ENCODE measurements around the gene LARGE1. TPM values are rescaled to one million over a fixed set of nuclear protein-coding genes. Genes with fewer than 3 reads are reported as not detected.

The LARGE1 gene
- total RNA-seq, 1 experiment from 2014 or later: 1.5 TPM

DNA sequence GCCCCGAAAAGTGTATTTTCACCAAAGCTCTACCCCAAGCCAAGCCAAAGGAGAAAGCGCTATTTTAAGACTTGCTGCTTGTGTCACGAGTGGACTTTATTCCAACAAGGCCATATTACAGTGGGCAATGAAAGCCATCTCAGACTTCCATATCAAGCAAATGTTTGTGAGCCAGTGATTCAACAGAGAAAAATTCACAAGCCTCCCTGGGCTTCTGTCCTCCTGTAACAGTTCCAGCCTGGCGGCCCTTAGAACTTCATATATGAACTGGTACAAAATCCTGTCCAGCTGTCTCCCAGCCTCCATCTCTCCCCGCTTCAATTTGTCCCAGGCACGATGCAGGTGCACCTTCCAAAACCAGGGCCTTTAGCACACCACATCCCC lies 11.2 kb downstream of the LARGE1 start:
- RAD21 ChIA-PET (ENCODE audit: low non-redundant PET in 1 of 2, low total read pairs in 2 of 2, uncharacterized antibody in 2 of 2, unreplicated experiment in 2 of 2): no interaction called here
- H3K9ac ChIP-seq (ENCODE audit: low read length): no peak overlapping the region

More for the DNA sequence above, 11.2 kb downstream of the LARGE1 start:
- H3K4me1 ChIP-seq (ENCODE audit: control insufficient read depth in 1 of 2, insufficient read depth in 2 of 2, low read length in 2 of 2): no peaks in the 10 kb centered on the region
- intact Hi-C loops (cut with micrococcal nuclease): no loop called here
- no peaks in the 10 kb centered on the region for H3K9me2 ChIP-seq (ENCODE audit: insufficient read depth)
- TF ChIP-seq ATF3 (IDR thresholded peaks at IDR 0.05): no peak
- TF ChIP-seq POLR2AphosphoS5 (IDR thresholded peaks at IDR 0.05; ENCODE audit: low read depth, low read length): no peak
- no peak for TF ChIP-seq POLR2A (IDR thresholded peaks at IDR 0.05; ENCODE audit: borderline replicate concordance, extremely low read depth, insufficient read depth, insufficient read length)
- TF ChIP-seq, protein P1, sequence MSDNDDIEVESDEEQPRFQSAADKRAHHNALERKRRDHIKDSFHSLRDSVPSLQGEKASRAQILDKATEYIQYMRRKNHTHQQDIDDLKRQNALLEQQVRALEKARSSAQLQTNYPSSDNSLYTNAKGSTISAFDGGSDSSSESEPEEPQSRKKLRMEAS (IDR thresholded peaks at IDR 0.05): no peak
- no peak for TF ChIP-seq ZFX (IDR thresholded peaks at IDR 0.05)
- TF ChIP-seq, protein P2, sequence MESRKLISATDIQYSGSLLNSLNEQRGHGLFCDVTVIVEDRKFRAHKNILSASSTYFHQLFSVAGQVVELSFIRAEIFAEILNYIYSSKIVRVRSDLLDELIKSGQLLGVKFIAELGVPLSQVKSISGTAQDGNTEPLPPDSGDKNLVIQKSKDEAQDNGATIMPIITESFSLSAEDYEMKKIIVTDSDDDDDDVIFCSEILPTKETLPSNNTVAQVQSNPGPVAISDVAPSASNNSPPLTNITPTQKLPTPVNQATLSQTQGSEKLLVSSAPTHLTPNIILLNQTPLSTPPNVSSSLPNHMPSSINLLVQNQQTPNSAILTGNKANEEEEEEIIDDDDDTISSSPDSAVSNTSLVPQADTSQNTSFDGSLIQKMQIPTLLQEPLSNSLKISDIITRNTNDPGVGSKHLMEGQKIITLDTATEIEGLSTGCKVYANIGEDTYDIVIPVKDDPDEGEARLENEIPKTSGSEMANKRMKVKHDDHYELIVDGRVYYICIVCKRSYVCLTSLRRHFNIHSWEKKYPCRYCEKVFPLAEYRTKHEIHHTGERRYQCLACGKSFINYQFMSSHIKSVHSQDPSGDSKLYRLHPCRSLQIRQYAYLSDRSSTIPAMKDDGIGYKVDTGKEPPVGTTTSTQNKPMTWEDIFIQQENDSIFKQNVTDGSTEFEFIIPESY (IDR thresholded peaks at IDR 0.05; ENCODE audit: extremely low read depth, insufficient replicate concordance, low read length): no peak
- TF ChIP-seq TCF7L2 (IDR thresholded peaks at IDR 0.05; ENCODE audit: borderline replicate concordance, extremely low read depth, insufficient read depth, insufficient read length): no peak
- TF ChIP-seq EGR1 (IDR thresholded peaks at IDR 0.05; ENCODE audit: low read depth): no peak
- TF ChIP-seq EZH2 (IDR thresholded peaks at IDR 0.05): no peak
- TF ChIP-seq SP1 (IDR thresholded peaks at IDR 0.05; ENCODE audit: low read depth): no peak
- no peak for TF ChIP-seq RAD21 (IDR thresholded peaks at IDR 0.05; ENCODE audit: low read depth)
- TF ChIP-seq JUND (IDR thresholded peaks at IDR 0.05): no peak
- TF ChIP-seq YY1 (IDR thresholded peaks at IDR 0.05; ENCODE audit: extremely low read depth, insufficient replicate concordance, low read depth, low read length): no peak
- no peak for TF ChIP-seq CEBPB (IDR thresholded peaks at IDR 0.05; ENCODE audit: low read depth)
- no peak for TF ChIP-seq SIN3A (IDR thresholded peaks at IDR 0.05; ENCODE audit: low read depth)
- TF ChIP-seq, protein P3, sequence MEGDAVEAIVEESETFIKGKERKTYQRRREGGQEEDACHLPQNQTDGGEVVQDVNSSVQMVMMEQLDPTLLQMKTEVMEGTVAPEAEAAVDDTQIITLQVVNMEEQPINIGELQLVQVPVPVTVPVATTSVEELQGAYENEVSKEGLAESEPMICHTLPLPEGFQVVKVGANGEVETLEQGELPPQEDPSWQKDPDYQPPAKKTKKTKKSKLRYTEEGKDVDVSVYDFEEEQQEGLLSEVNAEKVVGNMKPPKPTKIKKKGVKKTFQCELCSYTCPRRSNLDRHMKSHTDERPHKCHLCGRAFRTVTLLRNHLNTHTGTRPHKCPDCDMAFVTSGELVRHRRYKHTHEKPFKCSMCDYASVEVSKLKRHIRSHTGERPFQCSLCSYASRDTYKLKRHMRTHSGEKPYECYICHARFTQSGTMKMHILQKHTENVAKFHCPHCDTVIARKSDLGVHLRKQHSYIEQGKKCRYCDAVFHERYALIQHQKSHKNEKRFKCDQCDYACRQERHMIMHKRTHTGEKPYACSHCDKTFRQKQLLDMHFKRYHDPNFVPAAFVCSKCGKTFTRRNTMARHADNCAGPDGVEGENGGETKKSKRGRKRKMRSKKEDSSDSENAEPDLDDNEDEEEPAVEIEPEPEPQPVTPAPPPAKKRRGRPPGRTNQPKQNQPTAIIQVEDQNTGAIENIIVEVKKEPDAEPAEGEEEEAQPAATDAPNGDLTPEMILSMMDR (IDR thresholded peaks at IDR 0.05 in 2 of 3, conservative IDR thresholded peaks at IDR 0.05 in 1 of 3; ENCODE audit: borderline replicate concordance in 1 of 3, insufficient read depth in 1 of 3, low read depth in 2 of 3, low read length in 2 of 3): no peak
- TF ChIP-seq, protein P4, sequence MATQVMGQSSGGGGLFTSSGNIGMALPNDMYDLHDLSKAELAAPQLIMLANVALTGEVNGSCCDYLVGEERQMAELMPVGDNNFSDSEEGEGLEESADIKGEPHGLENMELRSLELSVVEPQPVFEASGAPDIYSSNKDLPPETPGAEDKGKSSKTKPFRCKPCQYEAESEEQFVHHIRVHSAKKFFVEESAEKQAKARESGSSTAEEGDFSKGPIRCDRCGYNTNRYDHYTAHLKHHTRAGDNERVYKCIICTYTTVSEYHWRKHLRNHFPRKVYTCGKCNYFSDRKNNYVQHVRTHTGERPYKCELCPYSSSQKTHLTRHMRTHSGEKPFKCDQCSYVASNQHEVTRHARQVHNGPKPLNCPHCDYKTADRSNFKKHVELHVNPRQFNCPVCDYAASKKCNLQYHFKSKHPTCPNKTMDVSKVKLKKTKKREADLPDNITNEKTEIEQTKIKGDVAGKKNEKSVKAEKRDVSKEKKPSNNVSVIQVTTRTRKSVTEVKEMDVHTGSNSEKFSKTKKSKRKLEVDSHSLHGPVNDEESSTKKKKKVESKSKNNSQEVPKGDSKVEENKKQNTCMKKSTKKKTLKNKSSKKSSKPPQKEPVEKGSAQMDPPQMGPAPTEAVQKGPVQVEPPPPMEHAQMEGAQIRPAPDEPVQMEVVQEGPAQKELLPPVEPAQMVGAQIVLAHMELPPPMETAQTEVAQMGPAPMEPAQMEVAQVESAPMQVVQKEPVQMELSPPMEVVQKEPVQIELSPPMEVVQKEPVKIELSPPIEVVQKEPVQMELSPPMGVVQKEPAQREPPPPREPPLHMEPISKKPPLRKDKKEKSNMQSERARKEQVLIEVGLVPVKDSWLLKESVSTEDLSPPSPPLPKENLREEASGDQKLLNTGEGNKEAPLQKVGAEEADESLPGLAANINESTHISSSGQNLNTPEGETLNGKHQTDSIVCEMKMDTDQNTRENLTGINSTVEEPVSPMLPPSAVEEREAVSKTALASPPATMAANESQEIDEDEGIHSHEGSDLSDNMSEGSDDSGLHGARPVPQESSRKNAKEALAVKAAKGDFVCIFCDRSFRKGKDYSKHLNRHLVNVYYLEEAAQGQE (IDR thresholded peaks at IDR 0.05; ENCODE audit: low read depth): no peak
- no peak for TF ChIP-seq FOSL1 (IDR thresholded peaks at IDR 0.05; ENCODE audit: low read depth)
- no peak for TF ChIP-seq ELF1 (IDR thresholded peaks at IDR 0.05; ENCODE audit: borderline replicate concordance, low read depth)
- POLR2A ChIA-PET: no interaction called here
- CTCF ChIA-PET: no interaction called here
- no TSS peak for BruUV-seq (replicated peaks)
- no peak for DNase-seq (ENCODE audit: low read depth, low spot score)
- H4K20me1 ChIP-seq (ENCODE audit: insufficient read depth): no peaks in the 10 kb centered on the region
- no peak overlapping the region for H3K4me3 ChIP-seq (replicated peaks in 1 of 2; ENCODE audit: low read depth in 1 of 2, low read length in 2 of 2)
- H3K4me2 ChIP-seq (ENCODE audit: low read length): no peak overlapping the region
- peaks cover 0 to 12% of the 10 kb centered on the region in 2 experiments; a peak in 2 of 4 replicates for H3K9me3 ChIP-seq (ENCODE audit: control insufficient read depth in 1 of 2, insufficient read depth in 1 of 2, low read depth in 1 of 2, low read length in 2 of 2)
- no peaks in the 10 kb centered on the region for H3K36me3 ChIP-seq (ENCODE audit: control insufficient read depth in 1 of 2, insufficient read depth in 2 of 2, low read length in 2 of 2)
- no peaks in the 10 kb centered on the region for H3K27me3 ChIP-seq (ENCODE audit: insufficient read depth, low read length)
- no peak for ATAC-seq
- H2AFZ ChIP-seq (ENCODE audit: low read depth, low read length, poor library complexity, severe bottlenecking): no peak overlapping the region
- H3K27ac ChIP-seq (ENCODE audit: low read depth, low read length): no peak overlapping the region
- no peaks in the 10 kb centered on the region for H3K79me2 ChIP-seq (ENCODE audit: insufficient read depth, low read length)
